ENCODE results near the gene DOCK2. TPM values are rescaled to one million over a fixed set of nuclear protein-coding genes. Genes with fewer than 3 reads are reported as not detected.

DOCK2 gene
- total RNA-seq, 1 experiment from 2014 or later: 0.42 TPM

GRCh38 chr5:169956126-169956525 is 319.1 kb downstream of the DOCK2 start:
- Mint-ChIP-seq H3K36me3 (ENCODE audit: insufficient read depth, unreplicated experiment) (no peaks in the 10 kb centered on the region), H3K4me3 (ENCODE audit: unreplicated experiment) (no peak overlapping the region), H3K27me3 (ENCODE audit: insufficient read depth, unreplicated experiment) (no peaks in the 10 kb centered on the region), H3K9me3 (ENCODE audit: unreplicated experiment) (no peaks in the 10 kb centered on the region), H3K4me1 (ENCODE audit: insufficient read depth, unreplicated experiment) (peaks cover 5% of the 10 kb centered on the region), H3K27ac (ENCODE audit: low read depth, unreplicated experiment) (no peak overlapping the region)
- DNase-seq (ENCODE audit: unreplicated experiment): no peak
- BruUV-seq (replicated peaks): no TSS peak
- POLR2A ChIA-PET: interaction anchor here (0.6 kb wide), 1 partner anchor 128 kb away, joined by 3 read pairs; no protein-coding TSS in a partner anchor
- CTCF ChIA-PET: interaction anchor here (0.7 to 3.4 kb wide), 3 partner anchors 24 to 756 kb away, joined by 3 to 12 read pairs (median 3); partner anchors contain the start of gene INSYN2B
- no peak for TF ChIP-seq CTCF (IDR thresholded peaks at IDR 0.05; ENCODE audit: unreplicated experiment)
- intact Hi-C loops (cut with micrococcal nuclease): no loop called here

GRCh38 chr5:169956756-169957155 is 319.7 kb downstream of the DOCK2 start:
- no peak overlapping the region for H3K4me3 Mint-ChIP-seq (ENCODE audit: unreplicated experiment)
- no peak for TF ChIP-seq CTCF (IDR thresholded peaks at IDR 0.05; ENCODE audit: unreplicated experiment)
- no peaks in the 10 kb centered on the region for H3K9me3 Mint-ChIP-seq (ENCODE audit: unreplicated experiment)
- CTCF ChIA-PET: interaction anchor here (0.8 to 3.4 kb wide), 2 partner anchors 24 to 757 kb away, joined by 3 to 12 read pairs; partner anchors contain the start of gene INSYN2B
- intact Hi-C loops (cut with micrococcal nuclease): no loop called here
- peak; percentile 29 for DNase-seq (ENCODE audit: unreplicated experiment)
- H3K27ac Mint-ChIP-seq (ENCODE audit: low read depth, unreplicated experiment): no peak overlapping the region
- POLR2A ChIA-PET: no interaction called here
- no peaks in the 10 kb centered on the region for H3K27me3 Mint-ChIP-seq (ENCODE audit: insufficient read depth, unreplicated experiment)
- no peaks in the 10 kb centered on the region for H3K36me3 Mint-ChIP-seq (ENCODE audit: insufficient read depth, unreplicated experiment)
- BruUV-seq (replicated peaks): no TSS peak
- peaks cover 5% of the 10 kb centered on the region for H3K4me1 Mint-ChIP-seq (ENCODE audit: insufficient read depth, unreplicated experiment)

- BruUV-seq (replicated peaks): no TSS peak
- H3K4me3 Mint-ChIP-seq (ENCODE audit: unreplicated experiment): no peak overlapping the region
- POLR2A ChIA-PET: no interaction called here
- H3K27me3 Mint-ChIP-seq (ENCODE audit: insufficient read depth, unreplicated experiment): no peaks in the 10 kb centered on the region
- no peaks in the 10 kb centered on the region for H3K9me3 Mint-ChIP-seq (ENCODE audit: unreplicated experiment)
- intact Hi-C loops (cut with micrococcal nuclease): no loop called here
- no peaks in the 10 kb centered on the region for H3K36me3 Mint-ChIP-seq (ENCODE audit: insufficient read depth, unreplicated experiment)
- CTCF ChIA-PET: interaction anchor here (0.6 to 1.4 kb wide), 6 partner anchors 11 to 1251 kb away, joined by 3 to 7 read pairs (median 4); no protein-coding TSS in a partner anchor
- no peak overlapping the region for H3K27ac Mint-ChIP-seq (ENCODE audit: low read depth, unreplicated experiment)
- TF ChIP-seq CTCF (IDR thresholded peaks at IDR 0.05; ENCODE audit: unreplicated experiment): no peak
- no peak for DNase-seq (ENCODE audit: unreplicated experiment)
- H3K4me1 Mint-ChIP-seq (ENCODE audit: insufficient read depth, unreplicated experiment): peaks cover 5% of the 10 kb centered on the region
These were observed 321.2 kb downstream of the DOCK2 start for GRCh38 chr5:169958278-169958677.

- peaks cover 3% of the 10 kb centered on the region for H3K4me1 Mint-ChIP-seq (ENCODE audit: insufficient read depth, unreplicated experiment)
- H3K36me3 Mint-ChIP-seq (ENCODE audit: insufficient read depth, unreplicated experiment): no peaks in the 10 kb centered on the region
- POLR2A ChIA-PET: no interaction called here
- CTCF ChIA-PET: interaction anchor here (1.3 kb wide), 1 partner anchor 20 kb away, joined by 5 read pairs; the partner anchor contains the start of gene INSYN2B
- H3K27me3 Mint-ChIP-seq (ENCODE audit: insufficient read depth, unreplicated experiment): no peaks in the 10 kb centered on the region
- no TSS peak for BruUV-seq (replicated peaks)
- H3K4me3 Mint-ChIP-seq (ENCODE audit: unreplicated experiment): no peak overlapping the region
- no peak overlapping the region for H3K27ac Mint-ChIP-seq (ENCODE audit: low read depth, unreplicated experiment)
- intact Hi-C loops (cut with micrococcal nuclease): no loop called here
- no peak for TF ChIP-seq CTCF (IDR thresholded peaks at IDR 0.05; ENCODE audit: unreplicated experiment)
- H3K9me3 Mint-ChIP-seq (ENCODE audit: unreplicated experiment): no peaks in the 10 kb centered on the region
- no peak for DNase-seq (ENCODE audit: unreplicated experiment)
These were observed 323.6 kb downstream of the DOCK2 start for GRCh38 chr5:169960659-169961058.
